Sigmoid colon (tissue), 4 donors: ENCODE measurements around the gene SYNPO.

Source experiments
- EP300 ChIP-seq, 4 donors: sonication (generic); formaldehyde crosslinking; IDR thresholded peaks; one replicate each; pipeline ENCODE4 v1.6.1; 2017; ENCODE audit warnings: antibody characterized with exemption in 4 of 4
- POLR2A ChIP-seq, 2 donors: fragments of 450-650 bp; IDR thresholded peaks; one replicate each; pipeline ENCODE4 v1.6.1; 2016; ENCODE audit warnings: antibody characterized with exemption in 2 of 2, mild to moderate bottlenecking in 2 of 2, moderate library complexity in 2 of 2
- TF ChIP-seq, protein P1 (sequence below), 4 experiments: fragments of 450-650 bp in 3 of 4; fragments of 200-600 bp in 1 of 4; IDR thresholded peaks; one replicate each; pipeline ENCODE4 v1.5.1; 2016 to 2019; ENCODE audit warnings: antibody characterized with exemption in 4 of 4, mild to moderate bottlenecking in 3 of 4, moderate library complexity in 2 of 4

DNA sequence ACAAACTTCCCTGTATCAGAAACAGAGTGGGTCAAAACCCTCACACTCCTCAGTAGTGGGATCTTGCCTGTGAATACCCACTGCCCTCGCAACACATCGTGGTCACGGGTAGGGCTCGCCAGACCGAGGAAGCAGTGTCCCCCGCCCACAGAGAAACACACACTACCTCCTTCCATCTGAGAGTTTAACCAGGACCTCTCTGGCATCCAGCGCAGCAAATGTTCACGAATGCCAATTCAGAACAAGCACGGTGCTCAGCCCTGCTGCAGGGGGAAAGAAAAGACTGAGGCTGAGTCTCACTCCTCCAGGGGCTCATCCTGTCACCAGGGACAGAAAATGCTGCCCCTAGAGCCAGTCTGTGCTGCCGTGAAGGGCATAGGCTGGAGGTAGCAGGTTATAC is 42.5 kb upstream of the SYNPO start:
- TF ChIP-seq POLR2A (IDR thresholded peaks at IDR 0.05), result no peak
- TF ChIP-seq, protein P1, sequence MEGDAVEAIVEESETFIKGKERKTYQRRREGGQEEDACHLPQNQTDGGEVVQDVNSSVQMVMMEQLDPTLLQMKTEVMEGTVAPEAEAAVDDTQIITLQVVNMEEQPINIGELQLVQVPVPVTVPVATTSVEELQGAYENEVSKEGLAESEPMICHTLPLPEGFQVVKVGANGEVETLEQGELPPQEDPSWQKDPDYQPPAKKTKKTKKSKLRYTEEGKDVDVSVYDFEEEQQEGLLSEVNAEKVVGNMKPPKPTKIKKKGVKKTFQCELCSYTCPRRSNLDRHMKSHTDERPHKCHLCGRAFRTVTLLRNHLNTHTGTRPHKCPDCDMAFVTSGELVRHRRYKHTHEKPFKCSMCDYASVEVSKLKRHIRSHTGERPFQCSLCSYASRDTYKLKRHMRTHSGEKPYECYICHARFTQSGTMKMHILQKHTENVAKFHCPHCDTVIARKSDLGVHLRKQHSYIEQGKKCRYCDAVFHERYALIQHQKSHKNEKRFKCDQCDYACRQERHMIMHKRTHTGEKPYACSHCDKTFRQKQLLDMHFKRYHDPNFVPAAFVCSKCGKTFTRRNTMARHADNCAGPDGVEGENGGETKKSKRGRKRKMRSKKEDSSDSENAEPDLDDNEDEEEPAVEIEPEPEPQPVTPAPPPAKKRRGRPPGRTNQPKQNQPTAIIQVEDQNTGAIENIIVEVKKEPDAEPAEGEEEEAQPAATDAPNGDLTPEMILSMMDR (IDR thresholded peaks at IDR 0.05), result no peak
- TF ChIP-seq EP300 (IDR thresholded peaks at IDR 0.05), result no peak
